A549 (cell line): Measurements from ENCODE around the gene ATP2C2.

Experiments used
- BCL3 ChIP-seq: fragments of >200 bp; sonication (Bioruptor Twin); formaldehyde crosslinking; IDR thresholded peaks from 3 replicates; pipeline ENCODE4 v1.6.1; 2016
- CTCF ChIP-seq: fragments of >200 bp; sonication (Bioruptor Twin); formaldehyde crosslinking; IDR thresholded peaks from 3 replicates; pipeline ENCODE4 v1.5.1; 2016
- ELK1 ChIP-seq: fragments of 150-350 bp; IDR thresholded peaks from 2 replicates; pipeline ENCODE4 v1.6.1; 2014; ENCODE audit warnings: low read depth, mild to moderate bottlenecking, low read length
- FOXS1 ChIP-seq: fragments of 250-450 bp; sonication (Bioruptor Pico); IDR thresholded peaks from 2 replicates; pipeline ENCODE4 v1.5.0; 2020; ENCODE audit warnings: mild to moderate bottlenecking, moderate library complexity
- GATA3 ChIP-seq: IDR thresholded peaks from 2 replicates; pipeline ENCODE4 v1.6.1; 2012; ENCODE audit warnings: borderline replicate concordance
- JUNB ChIP-seq: fragments of >200 bp; sonication (Bioruptor Twin); formaldehyde crosslinking; IDR thresholded peaks from 2 replicates; pipeline ENCODE4 v1.6.1; 2016
- MAZ ChIP-seq: fragments of 150-350 bp; IDR thresholded peaks from 2 replicates; pipeline ENCODE4 v1.6.1; 2014; ENCODE audit warnings: antibody characterized with exemption, low read depth, low read length, borderline replicate concordance
- MYC ChIP-seq: IDR thresholded peaks from 2 replicates; pipeline ENCODE4 v1.6.1; 2012; ENCODE audit warnings: mild to moderate bottlenecking, inconsistent platforms, low read length, improper control_type of control experiment, borderline replicate concordance
- NPAS2 ChIP-seq: fragments of 250-450 bp; sonication (Bioruptor Pico); IDR thresholded peaks from 2 replicates; pipeline ENCODE4 v1.8.0; 2022; ENCODE audit warnings: mild to moderate bottlenecking, moderate library complexity, borderline replicate concordance
- POLR2A ChIP-seq: IDR thresholded peaks from 2 replicates; pipeline ENCODE4 v1.6.1; 2012; ENCODE audit warnings: mild to moderate bottlenecking, low read length
- RCOR1 ChIP-seq: fragments of 150-350 bp; IDR thresholded peaks from 2 replicates; pipeline ENCODE4 v1.6.1; 2014; ENCODE audit warnings: antibody characterized with exemption, low read length, low read depth
- RFX5 ChIP-seq: fragments of 450-650 bp; IDR thresholded peaks from 2 replicates; pipeline ENCODE4 v1.7.1; 2014; ENCODE audit warnings: antibody characterized with exemption, mild to moderate bottlenecking, moderate library complexity
- SMC3 ChIP-seq: fragments of >200 bp; sonication (Bioruptor Twin); formaldehyde crosslinking; IDR thresholded peaks from 3 replicates; pipeline ENCODE4 v1.6.1; 2018; ENCODE audit warnings: inconsistent platforms

- TF ChIP-seq CTCF = no peak
- no peak for TF ChIP-seq BCL3
- TF ChIP-seq ELK1 = no peak
- no peak for TF ChIP-seq JUNB
- no peak for TF ChIP-seq POLR2A
- TF ChIP-seq NPAS2 = no peak
- TF ChIP-seq GATA3 = no peak
- TF ChIP-seq FOXS1 = no peak
- TF ChIP-seq MYC = no peak
- TF ChIP-seq RFX5 = no peak
- no peak for TF ChIP-seq MAZ
- TF ChIP-seq SMC3 = no peak
- TF ChIP-seq RCOR1 = no peak
Observed at GRCh38 chr16:84477661-84478060, 109.3 kb downstream of the ATP2C2 start.
